ENCODE results near the gene UBXN6.

The UBXN6 gene

GRCh38 chr19:4442819-4443146 lies 14.8 kb downstream of the UBXN6 start:
- DNase-seq (ENCODE audit: low spot score) = no peak

- no peak for DNase-seq (ENCODE audit: low spot score)
Observed at GRCh38 chr19:4441994-4442818, 15.4 kb downstream of the UBXN6 start.

GRCh38 chr19:4439243-4439642 lies 18.4 kb downstream of the UBXN6 start:
- DNase-seq (ENCODE audit: low spot score) = no peak

- no peak for DNase-seq (ENCODE audit: low spot score)
Observed at GRCh38 chr19:4437103-4437502, 20.5 kb downstream of the UBXN6 start.

DNA sequence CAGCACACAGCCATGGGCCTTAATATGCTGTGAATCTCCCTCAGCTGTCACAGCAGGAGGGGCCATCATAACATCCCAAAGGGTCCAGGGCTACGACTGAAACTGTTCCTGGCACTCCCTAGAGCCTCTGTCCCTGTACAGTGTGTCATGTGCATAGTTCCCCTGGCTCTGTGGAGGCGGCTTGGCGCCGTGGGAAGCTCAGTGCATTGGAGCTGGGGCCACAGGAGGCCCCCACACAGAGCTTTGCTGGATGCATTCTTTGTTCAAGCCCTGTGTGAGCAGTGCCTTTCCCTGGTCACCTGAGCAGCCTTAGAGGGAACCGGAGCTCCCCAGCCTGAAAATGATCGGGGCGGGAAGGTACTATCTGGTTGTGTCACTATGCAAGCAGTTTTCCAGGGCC lies 21.4 kb downstream of the UBXN6 start:
- DNase-seq (ENCODE audit: low spot score) = no peak

DNA sequence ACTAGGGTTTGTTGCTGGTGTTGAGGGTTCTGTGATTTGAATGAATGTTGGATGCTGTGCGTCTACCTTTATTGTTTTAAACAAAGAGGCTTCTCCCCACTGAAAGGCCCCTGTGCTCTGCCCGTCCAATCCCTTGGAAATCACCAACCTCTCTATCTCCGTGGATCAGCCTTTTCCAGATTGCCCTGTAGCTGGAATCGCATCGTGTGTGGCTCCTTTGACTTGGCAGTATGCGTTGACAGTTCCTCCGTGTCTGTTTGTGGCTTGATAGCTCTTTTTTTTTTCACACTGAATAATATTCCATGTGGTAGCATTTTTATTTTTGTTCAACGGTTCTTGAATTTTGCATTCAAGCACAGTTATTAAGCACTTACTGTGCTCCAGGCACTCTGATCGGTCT lies 23.2 kb downstream of the UBXN6 start:
- DNase-seq (ENCODE audit: low spot score) = no peak

- no peak for DNase-seq (ENCODE audit: low spot score)
Observed at GRCh38 chr19:4432918-4433506, 24.6 kb downstream of the UBXN6 start.

- no peak for DNase-seq (ENCODE audit: low spot score)
Observed at GRCh38 chr19:4431808-4432674, 25.6 kb downstream of the UBXN6 start.

- DNase-seq (ENCODE audit: low spot score) = no peak
Observed at GRCh38 chr19:4431296-4431695, 26.3 kb downstream of the UBXN6 start.

DNA sequence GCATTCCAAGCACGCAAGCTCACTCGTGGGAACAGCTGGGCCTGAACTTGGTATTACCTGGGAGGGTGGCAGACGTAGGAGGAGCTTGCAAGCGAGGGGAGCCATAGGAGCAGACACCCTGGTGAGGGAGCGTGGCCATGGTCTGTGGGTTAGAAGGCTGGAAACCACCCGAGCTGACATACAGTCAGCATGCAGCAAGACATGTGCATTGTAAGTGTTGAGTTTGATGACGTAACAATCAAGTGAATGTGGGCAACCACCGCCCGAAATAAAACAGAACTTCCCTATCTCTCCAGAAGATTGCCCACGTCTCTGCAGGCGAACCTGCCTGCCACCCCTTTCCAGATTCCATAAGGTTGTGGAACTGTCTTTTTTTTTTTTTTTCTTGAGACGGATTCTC lies 26.8 kb downstream of the UBXN6 start:
- DNase-seq (ENCODE audit: low spot score) = no peak

DNA sequence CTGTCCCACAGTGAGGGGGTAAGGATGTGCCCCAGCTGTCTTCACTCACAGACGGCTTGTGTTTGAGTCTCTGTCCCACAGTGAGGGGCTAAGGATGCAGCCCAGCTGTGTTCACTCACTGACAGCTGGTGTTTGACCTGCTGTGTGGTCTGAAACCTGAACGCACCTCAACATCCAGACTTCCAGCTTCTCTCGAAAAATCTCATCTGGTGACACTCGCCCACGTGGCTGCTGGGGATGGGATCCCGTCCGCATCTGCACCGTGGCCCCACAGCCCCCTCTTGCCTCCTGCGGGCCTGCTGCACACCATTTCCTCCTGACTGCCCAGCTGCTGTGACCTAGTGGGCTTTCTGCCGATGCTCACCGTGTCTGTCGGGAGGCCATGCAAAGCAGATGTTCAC lies 27.8 kb downstream of the UBXN6 start:
- no peak for DNase-seq (ENCODE audit: low spot score)

DNA sequence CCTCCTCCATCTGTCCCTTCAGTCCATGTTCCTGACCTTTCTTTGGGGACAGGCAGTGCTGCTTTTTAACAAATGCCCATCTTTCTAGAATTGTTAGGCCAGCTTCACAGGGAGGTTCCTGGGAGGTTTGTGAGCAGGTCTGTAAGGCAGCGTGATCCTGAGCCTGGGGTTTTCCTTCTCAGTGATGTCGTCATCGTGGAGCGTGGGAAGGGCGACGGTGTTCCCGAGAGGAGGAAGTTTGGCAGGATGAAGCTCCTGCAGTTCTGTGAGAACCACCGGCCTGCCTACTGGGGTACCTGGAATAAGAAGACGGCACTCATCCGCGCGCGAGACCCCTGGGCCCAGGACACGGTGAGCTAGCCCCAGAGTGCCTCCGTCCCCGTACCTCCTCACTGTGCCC lies 28.3 kb downstream of the UBXN6 start:
- DNase-seq (ENCODE audit: low spot score) = no peak

DNA sequence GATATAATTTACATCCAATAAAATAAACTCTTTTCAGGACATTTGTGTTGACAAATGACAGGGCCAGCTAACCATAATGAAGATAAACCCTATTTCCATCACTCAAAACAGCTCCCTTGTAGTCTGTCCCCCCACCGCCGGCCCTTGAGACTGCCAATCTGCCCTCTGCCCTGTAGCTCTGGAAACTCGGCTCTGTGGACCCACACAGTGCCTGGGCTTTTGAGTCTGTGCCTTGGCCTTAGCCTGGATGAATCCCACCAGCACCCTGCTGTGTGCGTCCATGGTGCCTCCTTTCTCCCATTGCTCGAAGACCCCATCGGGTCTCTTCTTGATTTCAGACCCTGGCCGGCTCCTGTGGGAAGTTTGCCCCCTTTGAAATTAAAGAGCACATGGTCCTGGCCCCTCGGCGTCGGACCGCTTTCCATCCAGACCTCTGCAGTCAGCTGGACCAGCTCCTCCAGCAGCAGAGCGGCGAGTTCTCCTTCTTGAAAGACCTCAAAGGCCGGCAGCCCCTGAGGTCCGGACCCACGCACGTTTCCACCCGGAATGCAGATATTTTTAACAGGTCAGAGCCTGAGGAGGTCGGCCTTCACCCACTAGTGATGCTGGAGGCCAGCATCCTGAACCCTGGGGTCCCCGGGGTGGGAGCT lies 29.1 kb downstream of the UBXN6 start:
- no peak for DNase-seq (ENCODE audit: low spot score)

- DNase-seq (ENCODE audit: low spot score) = no peak
Observed at GRCh38 chr19:4425537-4425936, 32.1 kb downstream of the UBXN6 start.

- no peak for DNase-seq (ENCODE audit: low spot score)
Observed at GRCh38 chr19:4423416-4424126, 34.0 kb downstream of the UBXN6 start.

DNA sequence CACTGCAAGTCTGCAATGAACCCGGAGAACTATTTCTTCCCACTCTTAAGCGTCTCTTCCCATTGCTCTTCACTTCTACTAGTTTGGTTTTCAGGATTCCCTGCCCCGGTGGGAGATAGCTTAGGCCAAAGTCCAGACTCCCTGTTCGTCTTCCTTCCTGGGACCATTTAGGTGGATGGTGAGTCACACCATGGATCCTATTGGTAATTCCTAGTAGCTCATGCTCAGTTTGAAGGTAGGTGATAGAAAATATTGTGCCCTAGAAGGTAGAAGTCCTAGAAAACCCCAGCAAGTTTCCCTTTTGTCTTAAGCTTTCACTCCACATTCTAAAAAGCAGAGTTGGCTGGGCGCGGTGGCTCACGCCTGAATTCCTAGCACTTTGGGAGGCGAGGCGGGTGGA lies 41.3 kb downstream of the UBXN6 start:
- no peak for DNase-seq (ENCODE audit: low spot score)

DNA sequence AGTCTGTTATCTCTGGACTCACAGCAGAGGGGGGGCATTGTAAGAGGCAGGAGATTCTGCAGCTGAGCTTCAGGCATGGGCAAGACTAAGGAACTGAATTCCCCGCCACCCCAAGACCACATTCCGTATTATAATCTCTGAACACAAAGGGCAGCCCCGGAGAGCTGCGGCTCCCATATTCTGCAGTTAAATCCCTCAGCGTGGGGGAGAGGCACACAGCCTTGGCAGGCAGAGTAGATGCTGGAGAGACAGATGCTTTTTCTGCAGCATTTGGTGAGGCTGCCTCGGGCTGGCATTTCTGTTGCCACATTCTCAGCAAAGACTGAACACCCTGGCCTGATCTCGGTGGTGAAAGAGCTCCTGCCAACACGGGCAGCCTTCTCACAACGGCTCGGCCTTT lies 42.2 kb downstream of the UBXN6 start:
- no peak for DNase-seq (ENCODE audit: low spot score)

DNA sequence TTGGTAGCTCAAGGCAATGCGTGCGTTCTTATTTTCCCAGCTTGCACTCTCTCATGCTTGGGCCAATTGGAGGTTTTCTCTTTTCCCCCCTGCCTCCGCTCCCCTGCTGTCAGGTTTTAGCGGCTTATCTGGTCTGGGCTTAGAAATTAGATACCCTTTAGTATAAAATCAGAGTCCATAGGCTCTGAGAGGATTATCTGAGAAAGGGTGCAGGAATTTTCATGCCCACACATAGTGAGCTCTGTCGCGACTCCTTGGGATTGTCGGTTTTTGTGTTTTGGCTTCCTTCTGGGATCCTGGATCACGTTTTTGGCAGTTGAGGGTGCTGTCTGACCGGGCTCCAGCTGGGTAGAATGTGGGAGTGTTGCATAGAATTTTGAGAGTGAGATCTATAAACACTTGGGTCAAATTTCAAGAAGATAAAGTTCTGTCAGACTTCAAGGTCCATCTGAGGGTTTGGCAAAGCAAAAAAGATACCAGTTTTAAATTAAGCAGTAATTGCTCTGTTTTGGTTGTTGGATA lies 42.7 kb downstream of the UBXN6 start:
- no peak for DNase-seq (ENCODE audit: low spot score)

- no peak for DNase-seq (ENCODE audit: low spot score)
Observed at GRCh38 chr19:4414144-4414799, 43.3 kb downstream of the UBXN6 start.

- DNase-seq (ENCODE audit: low spot score) = no peak
Observed at GRCh38 chr19:4413588-4413987, 44.0 kb downstream of the UBXN6 start.
